MCF 10A (cell line): ENCODE results near the gene GNLY. TPM values are rescaled to one million over a fixed set of nuclear protein-coding genes. Genes with fewer than 3 reads are reported as not detected.

ENCODE experiments used
- BruUV-seq: library from RNA; stranded (reverse); fragments of 400-500 nt; replicated peaks from 2 replicates; lab custom pipeline; 2021; lab: Mats Ljungman, UMichigan
- CTCF ChIA-PET: fragments of 300-600 bp; sonication (Branson Sonifier 250); formaldehyde crosslinking; extraction: SDS; loops from one replicate; lab custom pipeline; 2021; ENCODE audit warnings: antibody characterized with exemption, inconsistent platforms; lab: Yijun Ruan, JAX
- POLR2A ChIA-PET: fragments of 300-600, 350-650 bp; sonication (Branson Sonifier 250); formaldehyde crosslinking; extraction: SDS; loops from one replicate; lab custom pipeline; 2020; ENCODE audit warnings: antibody characterized with exemption, inconsistent platforms; lab: Yijun Ruan, JAX
- DNase-seq: peaks from one replicate; pipeline ENCODE4 v3.0.0-alpha.2; 2018; ENCODE audit not compliant: unreplicated experiment
- H3K27ac Mint-ChIP-seq: one replicate; pipeline ENCODE4 v1.8.0; 2022; ENCODE audit warnings: mild to moderate bottlenecking, low read depth, mixed read lengths; ENCODE audit not compliant: unreplicated experiment
- H3K27me3 Mint-ChIP-seq: one replicate; pipeline ENCODE4 v1.8.0; 2022; ENCODE audit warnings: mixed read lengths; ENCODE audit not compliant: insufficient read depth, unreplicated experiment
- H3K36me3 Mint-ChIP-seq: one replicate; pipeline ENCODE4 v1.8.0; 2022; ENCODE audit warnings: mild to moderate bottlenecking, moderate library complexity, mixed read lengths; ENCODE audit not compliant: insufficient read depth, unreplicated experiment
- H3K4me1 Mint-ChIP-seq: one replicate; pipeline ENCODE4 v1.8.0; 2022; ENCODE audit warnings: mixed read lengths; ENCODE audit not compliant: insufficient read depth, unreplicated experiment
- H3K4me3 Mint-ChIP-seq: one replicate; pipeline ENCODE4 v1.8.0; 2022; ENCODE audit warnings: mild to moderate bottlenecking, moderate library complexity, mixed read lengths; ENCODE audit not compliant: unreplicated experiment
- H3K9me3 Mint-ChIP-seq: one replicate; pipeline ENCODE4 v1.8.0; 2022; ENCODE audit warnings: mixed read lengths; ENCODE audit not compliant: unreplicated experiment
- CTCF ChIP-seq: fragments of 200-600 bp; IDR thresholded peaks from one replicate; pipeline ENCODE4 v1.8.0; 2022; ENCODE audit warnings: antibody characterized with exemption, mild to moderate bottlenecking; ENCODE audit not compliant: unreplicated experiment
- intact Hi-C: fragments of 100-400 bp; cut with micrococcal nuclease; formaldehyde crosslinking; loops from 2 replicates; pipeline ENCODE4 v1.14.1; 2022
- total RNA-seq: library from RNA; stranded (reverse); gene quantifications from 2 replicates; pipeline ENCODE4 v1.2.3, GENCODE V29; 2022

GNLY gene
- total RNA-seq, 1 experiment from 2014 or later, result not detected

DNA sequence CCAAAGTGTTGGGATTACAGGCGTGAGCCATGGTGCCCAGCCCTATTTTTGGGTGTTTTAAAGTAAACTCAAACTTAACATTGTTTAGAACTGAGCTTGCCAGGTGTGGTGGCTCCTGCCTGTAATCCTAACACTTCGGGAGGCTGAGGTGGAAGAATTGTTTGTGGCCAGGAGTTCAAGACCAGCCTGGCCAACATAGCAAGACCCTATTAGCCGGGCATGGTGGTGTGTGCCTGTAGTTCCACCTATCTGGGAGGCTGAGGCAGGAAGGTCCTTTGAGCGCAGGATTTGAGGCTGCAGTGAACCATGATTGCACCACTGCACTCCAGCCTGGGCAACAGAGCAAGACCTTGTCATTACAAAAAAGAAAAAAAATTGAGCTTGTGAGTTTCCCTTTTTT is 43.7 kb upstream of the GNLY start:
- ChIA-PET POLR2A (no interaction called here), CTCF (interaction anchor here (0.6 to 7.2 kb wide), 7 partner anchors 10 to 163 kb away, joined by 3 to 52 read pairs (median 5); no protein-coding TSS in a partner anchor)
- Mint-ChIP-seq H3K27ac (no peak overlapping the region), H3K27me3 (no peaks in the 10 kb centered on the region), H3K4me1 (peaks cover 10% of the 10 kb centered on the region), H3K36me3 (peaks cover 95% of the 10 kb centered on the region), H3K4me3 (no peak overlapping the region), H3K9me3 (no peaks in the 10 kb centered on the region)
- BruUV-seq, result no TSS peak
- TF ChIP-seq CTCF, result no peak
- intact Hi-C loops, result no loop called here
- DNase-seq, result no peak

GRCh38 chr2:85651097-85651496 is 43.1 kb upstream of the GNLY start:
- POLR2A ChIA-PET, result interaction anchor here (0.9 kb wide), 1 partner anchor 36 kb away, joined by 3 read pairs; the partner anchor contains the start of gene USP39
- BruUV-seq, result no TSS peak
- Mint-ChIP-seq H3K4me1 (peaks cover 10% of the 10 kb centered on the region), H3K4me3 (no peak overlapping the region), H3K27me3 (no peaks in the 10 kb centered on the region), H3K9me3 (no peaks in the 10 kb centered on the region), H3K36me3 (peaks cover 90% of the 10 kb centered on the region), H3K27ac (no peak overlapping the region)
- TF ChIP-seq CTCF, result no peak
- CTCF ChIA-PET, result interaction anchor here (0.6 to 7.2 kb wide), 4 partner anchors 11 to 78 kb away, joined by 4 to 52 read pairs (median 6); no protein-coding TSS in a partner anchor
- DNase-seq, result no peak
- intact Hi-C loops, result no loop called here

DNA sequence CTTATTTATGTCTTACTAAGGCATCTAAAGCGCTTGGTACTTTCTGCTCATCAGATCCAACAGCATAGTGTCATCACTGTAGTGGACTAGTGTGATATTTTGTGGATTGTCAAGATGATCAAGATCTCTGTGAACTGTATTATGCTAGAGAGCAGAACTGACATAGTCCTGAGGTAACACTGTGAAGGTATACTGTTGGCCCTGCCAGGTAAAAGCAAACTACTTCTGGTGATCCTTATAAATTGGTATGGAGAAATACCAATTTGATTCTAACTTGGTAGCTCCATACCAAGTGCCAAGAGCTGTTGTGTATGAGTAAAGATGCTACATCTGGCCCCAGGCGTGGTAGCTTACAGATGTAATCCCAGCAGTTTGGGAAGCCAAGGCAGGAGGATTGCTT is 42.1 kb upstream of the GNLY start:
- no peaks in the 10 kb centered on the region for H3K27me3 Mint-ChIP-seq
- CTCF ChIA-PET, result interaction anchor here (0.7 to 7.2 kb wide), 3 partner anchors 15 to 231 kb away, joined by 3 to 52 read pairs (median 4); no protein-coding TSS in a partner anchor
- H3K36me3 Mint-ChIP-seq, result peaks cover 80% of the 10 kb centered on the region
- peaks cover 10% of the 10 kb centered on the region for H3K4me1 Mint-ChIP-seq
- intact Hi-C loops, result no loop called here
- H3K9me3 Mint-ChIP-seq, result no peaks in the 10 kb centered on the region
- H3K27ac Mint-ChIP-seq, result no peak overlapping the region
- no peak overlapping the region for H3K4me3 Mint-ChIP-seq
- DNase-seq, result no peak
- no peak for TF ChIP-seq CTCF
- no TSS peak for BruUV-seq
- POLR2A ChIA-PET, result interaction anchor here (0.6 to 1.3 kb wide), 3 partner anchors 8 to 710 kb away, joined by 3 to 5 read pairs (median 3); no protein-coding TSS in a partner anchor

GRCh38 chr2:85653996-85654395 is 40.2 kb upstream of the GNLY start:
- no peak overlapping the region for H3K4me3 Mint-ChIP-seq
- peaks cover 61% of the 10 kb centered on the region for H3K36me3 Mint-ChIP-seq
- intact Hi-C loops, result no loop called here
- no peak overlapping the region for H3K27ac Mint-ChIP-seq
- DNase-seq, result no peak
- no peaks in the 10 kb centered on the region for H3K9me3 Mint-ChIP-seq
- peaks cover 10% of the 10 kb centered on the region for H3K4me1 Mint-ChIP-seq
- no peak for TF ChIP-seq CTCF
- BruUV-seq, result no TSS peak
- ChIA-PET CTCF (interaction anchor here (0.5 to 7.2 kb wide), 2 partner anchors 17 to 281 kb away, joined by 3 to 52 read pairs; no protein-coding TSS in a partner anchor), POLR2A (interaction anchor here (1.2 kb wide), 1 partner anchor 88 kb away, joined by 4 read pairs; no protein-coding TSS in a partner anchor)
- H3K27me3 Mint-ChIP-seq, result no peaks in the 10 kb centered on the region
